Suppressor macrophage (primary cell): Measurements from ENCODE around the gene CASK.
"Not testable (repeated sequence)": the region's sequence is repeated elsewhere in the genome, so short reads cannot be mapped to it uniquely, and the experiment has no call there.

Experiments
- DNase-seq, 4 experiments: peaks; one replicate each; pipeline ENCODE4 v3.0.0-alpha.2; 2020 to 2022

The CASK gene

GRCh38 chrX:41689711-41690110, 233.6 kb downstream of the CASK start:
- peak in 3 of 4 experiments; percentile 28 to 43 (median 42) for DNase-seq

DNA sequence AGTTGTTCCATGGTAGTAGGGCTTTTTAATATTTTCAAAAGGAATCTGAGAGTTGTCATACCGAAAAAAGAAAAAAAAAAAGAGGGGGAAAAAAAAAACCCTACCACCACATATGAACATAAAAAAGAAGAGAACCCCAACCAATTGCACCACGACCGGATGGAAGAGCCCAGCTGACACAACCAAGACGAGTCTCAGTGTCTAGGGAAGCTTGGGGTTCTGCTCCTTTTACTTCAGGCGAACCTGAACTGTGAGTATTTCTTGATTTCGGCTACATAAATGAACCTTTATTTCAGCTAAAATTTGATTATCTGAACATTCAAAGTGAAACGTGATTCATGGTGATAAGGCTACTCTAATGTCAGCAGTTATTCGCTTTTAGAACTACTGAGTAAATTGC, 234.5 kb downstream of the CASK start, which contains the start of gene GPR34:
GPR34 (plus strand) TSS at position 139 of the 400 bp plus-strand sequence. CDS start 6,661 bp downstream, outside the sequence.
- peak; percentile 49 to 74 (median 67) for DNase-seq

GRCh38 chrX:41688156-41688555, 235.2 kb downstream of the CASK start:
- peak in 2 of 4 experiments; percentile 43 to 57 for DNase-seq

DNA sequence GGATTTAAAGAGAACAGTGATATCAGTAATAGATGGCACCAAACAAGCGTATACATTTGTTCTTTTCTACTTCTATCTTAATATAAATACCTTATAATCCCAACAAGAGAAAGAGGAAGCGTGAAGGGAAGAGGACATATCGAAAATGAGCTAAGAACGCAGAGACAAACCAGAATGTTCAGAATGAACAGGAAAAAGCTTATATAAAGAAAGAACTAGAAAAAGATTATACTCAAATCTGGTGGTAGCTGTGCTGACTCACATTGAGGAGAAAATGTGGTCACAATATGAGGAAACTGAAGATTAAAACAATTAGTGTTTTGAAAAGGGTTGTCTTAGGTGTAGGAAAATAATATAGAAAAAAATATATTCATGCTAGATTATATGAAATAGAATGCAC, 236.6 kb downstream of the CASK start:
- DNase-seq: peak in 3 of 4 experiments; percentile 10 to 61 (median 61)

GRCh38 chrX:41684940-41685339, 238.4 kb downstream of the CASK start:
- no peak for DNase-seq

DNA sequence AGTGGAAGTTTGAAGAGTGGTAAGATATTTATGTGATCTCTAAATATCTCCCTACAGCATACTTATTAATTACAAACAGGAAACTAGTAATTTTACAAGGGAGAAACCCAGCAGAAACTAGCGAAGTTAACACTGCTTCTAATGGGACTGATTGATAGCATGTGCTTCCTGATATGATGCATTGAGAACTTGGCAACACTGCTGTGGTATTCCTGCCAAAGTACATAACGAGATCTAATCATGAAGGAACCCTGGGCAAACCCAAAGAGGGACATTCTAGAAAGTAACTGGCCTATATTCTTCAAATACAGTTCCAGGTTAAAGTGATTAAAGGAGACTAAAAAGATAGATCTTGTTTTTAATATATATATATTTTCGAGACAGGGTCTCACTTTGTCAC, 239.2 kb downstream of the CASK start:
- DNase-seq: no peak

DNA sequence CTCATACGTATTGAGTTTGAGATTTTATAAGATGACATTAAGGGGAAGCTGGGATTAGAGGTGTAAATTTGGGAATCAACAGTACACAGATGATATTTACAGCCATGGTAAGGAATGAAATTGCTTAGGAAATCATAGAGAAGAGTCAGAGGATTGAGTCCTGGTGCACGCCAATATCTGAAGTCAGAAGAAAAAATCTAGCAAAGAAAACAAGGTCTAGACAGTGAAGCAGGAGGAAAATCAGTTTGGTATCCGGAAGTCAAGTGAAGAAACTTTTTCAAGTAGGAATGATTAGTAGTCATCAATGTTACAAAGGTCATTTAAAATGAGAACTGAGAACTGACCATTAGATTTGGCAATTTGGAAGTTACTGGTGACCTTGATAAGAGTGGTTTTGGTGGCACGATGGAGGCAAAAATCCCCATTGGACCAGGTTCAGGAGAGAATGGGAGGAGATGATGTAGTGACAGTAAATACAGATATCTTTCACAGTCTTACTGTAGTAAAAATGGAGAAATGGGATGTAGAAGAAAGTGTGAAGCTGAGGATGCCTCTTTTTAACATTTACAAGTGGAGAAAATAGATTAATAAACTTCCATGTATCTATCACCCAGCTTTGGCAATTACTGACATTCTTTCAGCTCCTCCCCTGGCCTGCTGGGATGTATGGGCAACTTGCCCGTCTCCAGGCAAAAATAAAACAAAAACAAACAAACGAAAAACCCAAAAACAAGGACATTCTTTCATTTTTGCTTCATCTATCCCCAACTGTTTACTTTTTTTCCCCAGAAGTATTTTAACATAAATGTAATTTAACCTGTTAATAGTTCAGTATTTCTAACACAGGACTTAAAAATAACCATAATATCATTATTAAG, 245.9 kb downstream of the CASK start:
- DNase-seq: peak in 1 of 4 experiments; percentile 13

DNA sequence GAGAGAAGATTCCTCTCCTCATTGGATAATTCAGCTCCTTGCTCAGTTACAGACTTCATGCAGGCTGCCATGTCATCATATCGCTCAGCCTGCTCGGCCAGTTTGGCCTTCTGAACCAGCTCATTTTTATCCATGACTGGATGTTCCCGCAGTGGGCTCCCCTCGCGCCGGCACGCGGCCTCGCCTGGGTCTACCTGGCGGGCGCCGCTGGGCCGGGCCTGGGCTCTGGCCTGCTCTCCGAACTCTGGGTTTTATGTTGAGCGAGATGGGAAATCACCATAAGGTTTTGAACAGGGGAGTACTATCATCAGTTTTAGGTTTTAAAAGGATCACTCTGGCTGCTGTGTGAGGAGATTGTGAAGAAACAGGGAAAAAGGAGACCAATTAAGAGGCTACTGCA, 247.0 kb downstream of the CASK start:
- DNase-seq: not testable (repeated sequence)

DNA sequence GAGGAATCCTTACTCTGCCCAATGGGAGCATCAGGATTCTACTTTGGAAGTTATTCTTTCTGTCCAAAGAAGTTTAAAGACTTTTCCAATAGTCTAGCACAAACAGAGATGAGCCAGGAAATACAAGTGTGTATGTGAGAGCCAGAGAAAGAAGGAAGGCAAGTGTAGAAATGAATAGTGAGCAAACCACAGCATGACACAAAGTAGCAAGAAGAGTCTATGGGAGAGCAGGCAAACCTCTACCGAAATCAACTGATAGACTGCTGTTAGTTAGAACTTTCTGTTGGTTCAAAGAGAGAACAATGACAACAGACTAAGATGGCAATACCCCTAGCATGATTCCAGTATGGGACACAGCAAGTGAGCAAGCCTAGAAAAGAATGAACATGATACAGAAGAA, 250.7 kb downstream of the CASK start:
- DNase-seq: no peak

- no peak for DNase-seq
Observed at GRCh38 chrX:41671082-41671481, 252.3 kb downstream of the CASK start.

DNA sequence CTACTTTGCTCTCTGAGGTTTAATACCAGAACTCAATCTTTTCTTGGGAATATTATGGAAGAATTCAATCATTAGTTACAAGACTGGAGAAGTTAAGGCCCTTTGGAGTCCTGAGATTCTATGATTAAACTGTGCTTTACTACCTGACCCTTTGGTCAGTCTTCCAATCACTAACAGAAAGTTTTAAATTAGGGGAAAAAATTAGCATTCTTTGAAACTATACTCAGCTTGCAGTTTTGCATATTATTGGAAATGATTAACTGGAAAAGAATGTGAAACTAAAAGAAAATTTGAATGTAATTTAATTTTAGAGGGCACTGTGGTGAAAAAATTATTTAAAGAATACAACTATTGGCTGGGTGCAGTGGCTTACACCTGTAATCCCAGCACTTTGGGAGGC, 253.2 kb downstream of the CASK start:
- DNase-seq: no peak

GRCh38 chrX:41667631-41668030, 255.7 kb downstream of the CASK start:
- DNase-seq: no peak

DNA sequence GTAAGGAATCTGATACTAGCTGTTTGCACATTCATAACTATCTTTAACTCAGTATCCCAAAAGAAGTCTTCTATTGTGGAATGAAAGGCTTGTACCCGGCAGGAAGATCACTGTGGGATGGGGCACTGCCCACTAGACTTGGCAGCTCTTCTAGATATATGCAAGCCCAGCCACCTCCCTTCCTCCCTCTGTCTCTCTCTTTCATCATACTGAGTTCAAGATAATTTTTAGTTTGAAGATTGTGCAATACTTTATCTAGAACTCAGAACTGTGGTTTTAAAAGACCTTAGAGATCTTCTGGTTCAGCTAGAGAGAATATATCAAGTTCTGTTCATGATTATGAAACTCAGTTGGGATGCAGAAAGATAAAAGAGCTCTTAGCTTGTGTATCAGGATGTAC, 257.1 kb downstream of the CASK start:
- peak in 3 of 4 experiments; percentile 9 to 31 (median 18) for DNase-seq

- no peak for DNase-seq
Observed at GRCh38 chrX:41665686-41666085, 257.7 kb downstream of the CASK start.

DNA sequence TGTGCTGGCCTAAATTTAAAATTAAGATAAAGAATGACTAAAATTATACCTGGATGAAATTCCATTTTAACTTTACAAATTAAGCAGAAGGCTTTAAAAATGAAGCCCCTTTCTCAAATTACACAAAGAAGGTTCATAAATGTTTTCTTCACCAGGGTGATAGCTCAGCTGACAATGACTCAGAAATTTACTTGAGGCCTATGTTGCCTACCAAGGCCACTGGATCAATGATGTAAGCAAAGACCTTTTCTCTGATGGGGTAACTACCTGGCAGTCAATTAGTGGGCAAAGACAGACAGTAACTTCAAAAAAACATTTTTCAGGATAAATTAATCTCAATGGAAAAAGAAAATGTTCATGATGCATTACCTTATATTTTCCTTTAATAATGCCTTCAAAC, 258.4 kb downstream of the CASK start:
- peak in 2 of 4 experiments; percentile 21 to 33 for DNase-seq

DNA sequence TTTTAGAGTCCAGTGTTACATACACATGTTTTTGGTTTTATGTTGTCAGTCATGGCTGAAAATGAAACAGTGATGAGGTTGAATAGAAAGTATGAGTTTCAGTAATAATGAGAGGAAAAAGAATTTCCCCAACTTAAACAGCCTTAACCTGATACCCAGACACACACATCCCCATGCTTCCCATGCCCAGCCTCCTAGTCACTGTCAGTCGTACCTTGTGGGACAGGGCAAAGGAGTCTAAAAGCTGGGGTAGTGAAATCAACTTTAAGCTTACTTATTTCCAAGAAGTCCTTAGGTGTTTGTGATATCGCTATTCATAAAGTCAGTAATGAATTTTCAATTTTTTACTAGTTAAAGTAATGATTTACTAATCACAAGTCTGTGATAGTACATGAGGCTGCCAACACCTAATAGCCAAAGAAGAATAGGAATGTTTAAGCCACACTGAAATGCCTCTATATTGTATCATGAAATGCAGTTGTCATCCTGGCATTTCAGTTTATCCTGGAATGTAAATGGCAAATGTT, 258.9 kb downstream of the CASK start:
- DNase-seq: no peak

DNA sequence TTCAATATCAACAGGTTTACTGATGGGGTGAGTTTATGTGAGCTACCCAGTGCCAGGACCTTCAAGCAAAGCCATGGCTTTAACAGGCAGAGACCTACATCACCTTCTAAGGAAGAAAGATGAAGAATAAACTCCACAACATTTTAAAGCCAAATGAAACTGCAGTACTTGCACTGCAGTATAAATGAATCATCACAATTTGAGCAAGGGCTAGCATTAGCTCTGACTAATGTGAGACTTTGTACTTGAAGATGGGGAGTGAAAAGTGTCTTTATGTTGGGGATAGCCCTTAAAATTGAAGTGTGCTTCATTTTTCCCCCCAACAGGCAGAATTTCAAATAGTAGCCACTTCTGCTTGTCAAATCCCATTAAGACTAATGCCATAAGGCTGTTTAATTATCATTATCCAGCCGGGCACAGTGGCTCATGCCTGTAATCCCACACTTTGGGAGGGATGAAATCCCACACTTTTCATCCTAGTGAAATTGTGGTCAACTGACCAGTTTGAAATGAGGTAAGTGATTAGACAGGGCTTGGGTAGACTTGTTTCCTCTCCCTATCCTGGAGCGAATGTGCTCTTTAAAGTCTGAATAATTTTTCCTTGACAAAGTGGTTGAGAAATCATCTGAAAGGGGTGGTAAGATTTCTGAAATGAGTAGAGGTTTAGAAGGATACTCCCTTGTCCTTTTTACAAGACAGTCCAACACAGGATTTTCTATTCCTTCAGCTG, 261.8 kb downstream of the CASK start:
- peak in 1 of 4 experiments; percentile 4 for DNase-seq

DNA sequence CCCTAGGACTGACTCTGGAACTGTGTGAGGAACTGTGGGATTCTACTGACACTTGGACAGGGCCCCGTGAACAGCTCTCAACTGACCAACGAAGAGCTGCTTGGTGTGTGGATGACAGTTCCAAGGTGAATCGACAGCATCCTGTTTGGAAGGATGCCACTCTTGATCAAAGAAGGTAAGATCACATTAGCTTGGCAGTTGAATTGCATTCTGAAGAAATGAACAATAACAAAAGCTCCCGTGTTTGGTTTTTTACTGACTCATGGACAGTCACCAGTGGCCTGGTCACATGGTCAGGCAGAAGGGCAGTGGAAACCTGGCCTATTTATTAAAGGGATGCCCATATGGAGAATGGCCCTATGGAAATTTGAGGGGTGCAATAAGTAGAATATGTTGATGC, 267.7 kb downstream of the CASK start:
- DNase-seq: no peak

DNA sequence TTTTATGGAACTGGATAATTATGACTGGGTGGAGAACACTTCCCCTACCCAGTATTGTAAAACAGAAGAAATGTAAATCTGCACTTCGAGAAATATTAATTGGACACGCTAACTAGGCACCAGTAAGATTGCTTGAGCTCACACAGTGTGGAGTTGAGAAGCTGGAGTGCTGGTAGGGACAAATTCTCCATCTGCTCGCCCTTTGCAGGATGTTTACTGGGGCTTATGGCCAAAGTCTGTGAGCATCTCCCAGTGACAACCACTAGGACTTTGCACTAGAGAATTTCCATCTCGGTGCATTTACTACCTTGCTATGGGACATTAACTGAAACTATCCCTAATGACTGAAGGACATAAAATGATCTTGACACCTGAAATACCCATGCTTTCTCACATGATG, 268.3 kb downstream of the CASK start:
- DNase-seq: no peak

DNA sequence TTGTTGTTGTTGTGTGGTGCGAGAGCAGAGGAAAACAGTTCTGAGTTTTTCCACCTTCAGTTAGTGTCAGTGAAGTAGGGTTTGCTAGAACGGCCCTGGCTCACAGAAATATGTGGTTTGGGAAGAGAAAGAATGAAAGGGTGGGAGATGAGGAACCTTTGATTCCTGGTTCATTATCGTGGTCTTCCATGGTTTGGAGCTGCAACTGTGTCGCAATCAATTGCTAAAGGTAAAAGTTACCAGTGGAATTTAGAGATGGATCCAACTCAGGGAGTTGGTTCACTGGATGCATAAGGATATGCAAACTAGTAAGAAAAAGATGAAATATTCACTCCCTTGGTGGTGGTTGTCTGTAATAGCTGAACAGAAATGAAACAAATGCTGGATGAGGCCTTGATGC, 270.2 kb downstream of the CASK start:
- no peak for DNase-seq

GRCh38 chrX:41646201-41646600, 277.2 kb downstream of the CASK start:
- not testable (repeated sequence) for DNase-seq

- DNase-seq: peak; percentile 68 to 85 (median 78)
Observed at GRCh38 chrX:41634284-41634683, 289.1 kb downstream of the CASK start.

- peak in 2 of 4 experiments; percentile 53 to 62 for DNase-seq
Observed at GRCh38 chrX:41630091-41630490, 293.3 kb downstream of the CASK start.
